ENCODE results near the gene SIMC1. TPM values are rescaled to one million over a fixed set of nuclear protein-coding genes. Genes with fewer than 3 reads are reported as not detected.

The SIMC1 gene
- total RNA-seq, 1 donor from 2014 or later = 17.4 TPM

- Histone ChIP-seq H3K9me3 (no peaks in the 10 kb centered on the region), H3K27me3 (no peaks in the 10 kb centered on the region), H3K4me1 (peaks cover 14% of the 10 kb centered on the region), H3K36me3 (peaks cover 0 to 58% of the 10 kb centered on the region in 2 donors), H3K4me3 (no peak overlapping the region), H3K27ac (no peak overlapping the region)
- DNase-seq (ENCODE audit: extremely low spot score in 2 of 2) = no peak
- intact Hi-C loops (cut with DNase I) = no loop called here
- TF ChIP-seq POLR2AphosphoS5 (IDR thresholded peaks at IDR 0.05; ENCODE audit: insufficient read depth in 1 of 2, low read depth in 1 of 2) (peak in 1 of 2 donors; percentile 17), CTCF (IDR thresholded peaks at IDR 0.05) (no peak), POLR2A (IDR thresholded peaks at IDR 0.05) (no peak)
These were observed 154.3 kb downstream of the SIMC1 start for GRCh38 chr5:176392526-176392925.

- Histone ChIP-seq H3K4me1 (peaks cover 8% of the 10 kb centered on the region), H3K36me3 (peaks cover 0 to 63% of the 10 kb centered on the region in 2 donors), H3K27me3 (no peaks in the 10 kb centered on the region), H3K4me3 (no peak overlapping the region), H3K9me3 (no peaks in the 10 kb centered on the region), H3K27ac (no peak overlapping the region)
- intact Hi-C loops (cut with DNase I) = no loop called here
- DNase-seq (ENCODE audit: extremely low spot score in 2 of 2) = no peak
- no peak for TF ChIP-seq POLR2AphosphoS5 (IDR thresholded peaks at IDR 0.05; ENCODE audit: insufficient read depth in 1 of 2, low read depth in 1 of 2)
- TF ChIP-seq POLR2A (IDR thresholded peaks at IDR 0.05) = no peak
- no peak for TF ChIP-seq CTCF (IDR thresholded peaks at IDR 0.05)
These were observed 155.9 kb downstream of the SIMC1 start for GRCh38 chr5:176394096-176394495.

GRCh38 chr5:176394881-176395675, 156.9 kb downstream of the SIMC1 start:
- no peaks in the 10 kb centered on the region for H3K4me1 ChIP-seq
- peaks cover 0 to 67% of the 10 kb centered on the region in 2 donors for H3K36me3 ChIP-seq
- no peak overlapping the region for H3K27ac ChIP-seq
- intact Hi-C loops (cut with DNase I) = no loop called here
- no peaks in the 10 kb centered on the region for H3K9me3 ChIP-seq
- no peaks in the 10 kb centered on the region for H3K27me3 ChIP-seq
- TF ChIP-seq CTCF (IDR thresholded peaks at IDR 0.05) (no peak), POLR2AphosphoS5 (IDR thresholded peaks at IDR 0.05; ENCODE audit: insufficient read depth in 1 of 2, low read depth in 1 of 2) (no peak), POLR2A (IDR thresholded peaks at IDR 0.05) (no peak)
- H3K4me3 ChIP-seq = no peak overlapping the region
- no peak for DNase-seq (ENCODE audit: extremely low spot score in 2 of 2)

MicroRNAs encoded within 50 kb of the gene (microRNA counts, 767-probe panel; counts per million panel counts)
- microRNA hsa-miR-1271-5p = 238 to 261 counts per million in 2 donors

Small RNA genes within 50 kb of the gene (microRNA-seq; reads per million reads assigned to microRNA genes)
- gene MIR1271 (ENCODE audit: borderline number of aligned reads, borderline replicate concordance) = 8.6 reads per million, percentile 19 among the genes with 10 or more reads in this experiment

Small RNA genes within 50 kb of the gene (small RNA-seq; reads per million reads assigned to genes)
- gene MIR1271 = 0.86 reads per million, percentile 8 among the genes with 10 or more reads in this experiment

Other genes with a start within 250 kb of the SIMC1 start
- gene KIAA1191, start 123.3 kb downstream of the SIMC1 start, total RNA-seq = 99.4 TPM
- gene ARL10, start 127.1 kb downstream of the SIMC1 start, total RNA-seq = 9.8 TPM
- gene NOP16, start 150.2 kb downstream of the SIMC1 start, total RNA-seq = 48.6 TPM
- gene HIGD2A, start 150.3 kb downstream of the SIMC1 start, total RNA-seq = 124 TPM
- 254 TPM for gene CLTB, start 178.1 kb downstream of the SIMC1 start, total RNA-seq
- 25.3 TPM for gene FAF2, start 210.0 kb downstream of the SIMC1 start, total RNA-seq

Measured in vagina (tissue), 2 donors.